Cerebellar cortex (tissue), 1 donor: Measurements from ENCODE around the gene DUS4L.
A peak's percentile ranks its signal among the peaks of the same experiment; 100 is the strongest.

Source experiments
- DNase-seq: peaks from one replicate; pipeline ENCODE4 v3.0.0-alpha.2; 2015; ENCODE audit warnings: low spot score

Gene DUS4L

GRCh38 chr7:107615910-107616680, 52.3 kb downstream of the DUS4L start:
- DNase-seq, result no peak

GRCh38 chr7:107622429-107622828, 58.7 kb downstream of the DUS4L start:
- DNase-seq, result peak; percentile 18

- peak; percentile 42 for DNase-seq
Observed at GRCh38 chr7:107622894-107623293, 59.1 kb downstream of the DUS4L start.

GRCh38 chr7:107627002-107627401, 63.2 kb downstream of the DUS4L start:
- DNase-seq, result no peak
